ENCODE results near the gene LDLRAD2.
"Not testable (repeated sequence)": the region's sequence is repeated elsewhere in the genome, so short reads cannot be mapped to it uniquely, and the experiment has no call there.

The LDLRAD2 gene

GRCh38 chr1:21783679-21784603 lies 28.1 kb upstream of the LDLRAD2 start:
- DNase-seq = peak in 5 of 56 donors; percentile 11 to 96 (median 30)

GRCh38 chr1:21785764-21786163 lies 26.3 kb upstream of the LDLRAD2 start:
- DNase-seq = not testable (repeated sequence)

- DNase-seq = no peak
These were observed 25.4 kb upstream of the LDLRAD2 start for GRCh38 chr1:21786640-21787039.

GRCh38 chr1:21793104-21793503 lies 19.0 kb upstream of the LDLRAD2 start:
- no peak for DNase-seq

GRCh38 chr1:21794656-21795055 lies 17.4 kb upstream of the LDLRAD2 start:
- no peak for DNase-seq

- no peak for DNase-seq
These were observed 17.0 kb upstream of the LDLRAD2 start for GRCh38 chr1:21795075-21795474.

- no peak for DNase-seq
These were observed 12.3 kb upstream of the LDLRAD2 start for GRCh38 chr1:21799730-21800129.

- DNase-seq = no peak
These were observed 11.0 kb upstream of the LDLRAD2 start for GRCh38 chr1:21801100-21801499.

- no peak for DNase-seq
These were observed 7.5 kb upstream of the LDLRAD2 start for GRCh38 chr1:21804536-21804935.

GRCh38 chr1:21813542-21813941 lies 1.5 kb downstream of the LDLRAD2 start:
- no peak for DNase-seq

GRCh38 chr1:21814241-21814918 lies 2.3 kb downstream of the LDLRAD2 start:
- DNase-seq = no peak

- DNase-seq = no peak
These were observed 3.0 kb downstream of the LDLRAD2 start for GRCh38 chr1:21814981-21815582.

GRCh38 chr1:21815724-21816321 lies 3.8 kb downstream of the LDLRAD2 start:
- no peak for DNase-seq

- DNase-seq = no peak
These were observed 4.7 kb downstream of the LDLRAD2 start for GRCh38 chr1:21816602-21817302.

GRCh38 chr1:21818656-21819055 lies 6.6 kb downstream of the LDLRAD2 start:
- no peak for DNase-seq

- DNase-seq = no peak
These were observed 8.7 kb downstream of the LDLRAD2 start for GRCh38 chr1:21820597-21821232.

- no peak for DNase-seq
These were observed 9.4 kb downstream of the LDLRAD2 start for GRCh38 chr1:21821385-21822019.

GRCh38 chr1:21822349-21822748 lies 10.3 kb downstream of the LDLRAD2 start:
- no peak for DNase-seq

GRCh38 chr1:21823206-21823979 lies 11.3 kb downstream of the LDLRAD2 start:
- DNase-seq = no peak
